H9 (cell line): ENCODE data around the gene SAT2. TPM values are rescaled to one million over a fixed set of nuclear protein-coding genes. Genes with fewer than 3 reads are reported as not detected.

ENCODE experiments used
- DNase-seq: peaks from one replicate; pipeline ENCODE4 v3.0.0-alpha.2; 2017
- H2AFZ ChIP-seq: one replicate; pipeline ENCODE4 v1.6.1; 2013; ENCODE audit warnings: mild to moderate bottlenecking, low read length, control low read depth, moderate library complexity
- H2AK5ac ChIP-seq: 2 replicates; pipeline ENCODE4 v1.6.1; 2013; ENCODE audit warnings: low read length, control low read depth, mixed read lengths; ENCODE audit not compliant: insufficient read length
- H2BK120ac ChIP-seq: one replicate; pipeline ENCODE4 v1.6.1; 2013; ENCODE audit warnings: low read depth, mild to moderate bottlenecking, low read length, control low read depth, inconsistent platforms; ENCODE audit not compliant: poor library complexity, severe bottlenecking
- H2BK12ac ChIP-seq: 2 replicates; pipeline ENCODE4 v1.6.1; 2013; ENCODE audit warnings: low read length, control low read depth, mixed read lengths, low read depth; ENCODE audit not compliant: insufficient read length
- H2BK15ac ChIP-seq: 2 replicates; pipeline ENCODE4 v1.6.1; 2013; ENCODE audit warnings: low read depth, low read length, control low read depth
- H2BK20ac ChIP-seq: one replicate; pipeline ENCODE4 v1.6.1; 2013; ENCODE audit warnings: low read depth, mild to moderate bottlenecking, low read length, control low read depth, inconsistent platforms; ENCODE audit not compliant: poor library complexity, severe bottlenecking
- H2BK5ac ChIP-seq: 2 replicates; pipeline ENCODE4 v1.6.1; 2013; ENCODE audit warnings: low read length, control low read depth, mixed read lengths; ENCODE audit not compliant: insufficient read length
- H3K14ac ChIP-seq: 2 replicates; pipeline ENCODE4 v1.6.1; 2013; ENCODE audit warnings: low read length, control low read depth; ENCODE audit not compliant: insufficient read depth
- H3K18ac ChIP-seq: 2 replicates; pipeline ENCODE4 v1.6.1; 2013; ENCODE audit warnings: low read depth, mild to moderate bottlenecking, mixed read lengths, low read length, control low read depth; ENCODE audit not compliant: insufficient read length
- H3K23ac ChIP-seq: 2 replicates; pipeline ENCODE4 v1.6.1; 2013; ENCODE audit warnings: low read length, control low read depth, mixed read lengths, low read depth; ENCODE audit not compliant: insufficient read length
- H3K23me2 ChIP-seq: 2 replicates; pipeline ENCODE4 v1.6.1; 2013; ENCODE audit warnings: low read depth, mild to moderate bottlenecking, mixed read lengths, low read length, control low read depth; ENCODE audit not compliant: insufficient read length, poor library complexity, severe bottlenecking
- H3K27ac ChIP-seq: 2 replicates; pipeline ENCODE4 v1.5.1; 2013; ENCODE audit warnings: low read length, control low read depth, mixed read lengths, low read depth; ENCODE audit not compliant: insufficient read length
- H3K27me3 ChIP-seq: 2 replicates; pipeline ENCODE4 v1.6.1; 2013; ENCODE audit warnings: low read length, control low read depth, inconsistent platforms; ENCODE audit not compliant: insufficient read depth
- H3K4ac ChIP-seq: 2 replicates; pipeline ENCODE4 v1.6.1; 2013; ENCODE audit warnings: low read depth, mild to moderate bottlenecking, control low read depth, inconsistent platforms, low read length, moderate library complexity
- H3K4me1 ChIP-seq: 2 replicates; pipeline ENCODE4 v1.6.1; 2013; ENCODE audit warnings: low read length, control low read depth, inconsistent platforms; ENCODE audit not compliant: insufficient read depth
- H3K4me2 ChIP-seq: 2 replicates; pipeline ENCODE4 v1.6.1; 2013; ENCODE audit warnings: low read length, control low read depth, mixed read lengths; ENCODE audit not compliant: insufficient read length, insufficient read depth
- H3K56ac ChIP-seq: 2 replicates; pipeline ENCODE4 v1.6.1; 2013; ENCODE audit warnings: low read depth, mild to moderate bottlenecking, mixed read lengths, low read length, control low read depth; ENCODE audit not compliant: insufficient read length
- H3K79me1 ChIP-seq: 2 replicates; pipeline ENCODE4 v1.6.1; 2013; ENCODE audit warnings: low read depth, mild to moderate bottlenecking, moderate library complexity, low read length, control low read depth, inconsistent platforms; ENCODE audit not compliant: insufficient read depth, poor library complexity, severe bottlenecking
- H3K79me2 ChIP-seq: 2 replicates; pipeline ENCODE4 v1.6.1; 2013; ENCODE audit warnings: low read length, control low read depth, inconsistent platforms; ENCODE audit not compliant: insufficient read depth
- H3K9ac ChIP-seq: 2 replicates; pipeline ENCODE4 v1.6.1; 2013; ENCODE audit warnings: low read length, control low read depth, mixed read lengths; ENCODE audit not compliant: insufficient read length; ENCODE audit errors: extremely low read depth
- H3K9me3 ChIP-seq: one replicate; pipeline ENCODE4 v1.6.1; 2013; ENCODE audit warnings: low read depth, low read length, inconsistent platforms; ENCODE audit not compliant: control insufficient read depth
- H3T11ph ChIP-seq: one replicate; pipeline ENCODE4 v1.6.1; 2013; ENCODE audit warnings: mild to moderate bottlenecking, low read length, control low read depth, inconsistent platforms
- H4K20me1 ChIP-seq: one replicate; pipeline ENCODE4 v1.6.1; 2013; ENCODE audit not compliant: control insufficient read depth, insufficient read length, insufficient read depth
- H4K5ac ChIP-seq: 2 replicates; pipeline ENCODE4 v1.6.1; 2013; ENCODE audit warnings: low read depth, mild to moderate bottlenecking, mixed read lengths, low read length, control low read depth; ENCODE audit not compliant: insufficient read length
- H4K8ac ChIP-seq: replicated peaks from 2 replicates; pipeline ENCODE4 v1.6.1; 2013; ENCODE audit warnings: low read length, control low read depth, mixed read lengths, low read depth; ENCODE audit not compliant: insufficient read length
- H4K91ac ChIP-seq: 2 replicates; pipeline ENCODE4 v1.6.1; 2013; ENCODE audit warnings: low read depth, mild to moderate bottlenecking, moderate library complexity, mixed read lengths, low read length, control low read depth; ENCODE audit not compliant: insufficient read length
- H3K27ac Mint-ChIP-seq, 3 experiments: 2 replicates in 2 of 3; 3 replicates in 1 of 3; pipeline ENCODE4 v1.8.0; 2020 to 2021; ENCODE audit warnings: mixed read lengths in 3 of 3, mild to moderate bottlenecking in 1 of 3, moderate library complexity in 1 of 3
- H3K27me3 Mint-ChIP-seq: 2 replicates; pipeline ENCODE4 v1.8.0; 2021; ENCODE audit warnings: low read depth, mild to moderate bottlenecking, moderate library complexity, mixed read lengths
- H3K36me3 Mint-ChIP-seq, 3 experiments: 2 replicates in 2 of 3; 3 replicates in 1 of 3; pipeline ENCODE4 v1.8.0; 2020 to 2021; ENCODE audit warnings: low read depth in 3 of 3, mixed read lengths in 3 of 3; ENCODE audit not compliant: insufficient read depth in 1 of 3
- H3K4me1 Mint-ChIP-seq, 2 experiments: 2 replicates each; pipeline ENCODE4 v1.8.0; 2020; ENCODE audit warnings: mixed read lengths in 2 of 2
- H3K4me3 Mint-ChIP-seq, 2 experiments: 2 replicates in 1 of 2; 3 replicates in 1 of 2; pipeline ENCODE4 v1.8.0; 2020 to 2021; ENCODE audit warnings: mild to moderate bottlenecking in 2 of 2, mixed read lengths in 2 of 2, moderate library complexity in 1 of 2
- H3K9me3 Mint-ChIP-seq, 2 experiments: 2 replicates in 1 of 2; 3 replicates in 1 of 2; pipeline ENCODE4 v1.8.0; 2020; ENCODE audit warnings: mild to moderate bottlenecking in 2 of 2, mixed read lengths in 2 of 2, moderate library complexity in 1 of 2
- WGBS: extraction: QIAGEN DNeasy Blood & Tissue Kit; methylation state at CpG from one replicate; pipeline ENCODE4 v1.1.7; 2013; ENCODE audit warnings: missing lambda C conversion rate, low lambda C conversion rate, mixed read lengths; ENCODE audit not compliant: insufficient read length; ENCODE audit errors: extremely low coverage; 5-methylcytosine and 5-hydroxymethylcytosine counted together
- total RNA-seq: library from RNA; stranded (reverse); gene quantifications from 2 replicates; pipeline ENCODE4 v1.2.1, GENCODE V29; 2021
- TF ChIP-seq, protein P1 (sequence below): fragments of 200-600 bp; sonication (generic); conservative IDR thresholded peaks from 3 replicates; pipeline ENCODE4 v1.8.0; 2021; ENCODE audit warnings: antibody characterized with exemption, mild to moderate bottlenecking

The SAT2 gene
- total RNA-seq, 1 experiment from 2014 or later = 72.1 TPM

DNA sequence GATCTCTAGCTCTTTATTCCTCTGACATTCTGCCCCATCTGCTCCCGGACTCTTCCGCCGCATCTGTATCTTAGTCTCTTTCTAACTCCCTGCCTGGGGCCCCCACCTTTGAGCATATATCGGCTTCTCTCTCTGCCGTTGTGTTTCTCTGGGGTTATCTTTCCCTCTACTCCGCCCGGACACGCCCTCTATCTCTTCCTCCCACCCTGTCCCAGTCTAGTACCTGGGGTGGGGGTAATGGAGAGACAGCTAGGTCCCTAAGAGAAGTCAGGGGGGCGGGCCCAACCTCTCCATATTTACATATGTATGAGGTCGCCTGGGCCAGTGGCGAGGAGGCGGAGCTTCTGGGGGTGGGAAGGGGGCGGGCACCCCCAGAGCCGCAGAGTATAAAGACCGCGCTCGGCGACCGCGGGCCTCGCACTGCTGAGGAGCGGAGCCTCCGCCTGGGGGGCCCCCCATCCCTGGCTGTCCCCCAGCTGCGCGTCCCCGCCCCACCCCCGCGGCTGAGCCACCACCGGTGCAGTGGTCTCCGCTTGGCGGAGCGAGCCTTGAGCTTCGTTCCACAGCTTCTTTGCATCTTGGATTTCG lies 23.0 kb upstream of the SAT2 start, which contains the start of gene ATP1B2:
ATP1B2 (plus strand) TSS at position 418 of the 588 bp plus-strand sequence. CDS start 593 bp downstream, outside the sequence.
- Histone ChIP-seq H4K5ac (no peak within 1 kb of the TSS), H3K9me3 (no peaks in the 10 kb centered on the region), H3K9ac (no peak within 1 kb of the TSS), H3K27ac (no peak within 1 kb of the TSS), H3K79me2 (no peaks in the 10 kb centered on the region), H3T11ph (no peak within 1 kb of the TSS), H3K79me1 (no peaks in the 10 kb centered on the region), H3K27me3 (peaks cover 5% of the 10 kb centered on the region), H2AFZ (no peak within 1 kb of the TSS), H2BK120ac (no peak within 1 kb of the TSS), H2BK20ac (no peak within 1 kb of the TSS), H2BK5ac (no peak within 1 kb of the TSS), H4K91ac (no peak within 1 kb of the TSS), H4K8ac (no peak within 1 kb of the TSS), H3K14ac (no peak within 1 kb of the TSS), H2BK15ac (no peak within 1 kb of the TSS), H3K23ac (no peak within 1 kb of the TSS), H2BK12ac (no peak within 1 kb of the TSS), H3K4ac (no peak within 1 kb of the TSS), H3K18ac (no peak within 1 kb of the TSS), H3K23me2 (peaks cover 14% of the 10 kb centered on the region), H3K4me1 (no peaks in the 10 kb centered on the region), H4K20me1 (no peaks in the 10 kb centered on the region), H3K56ac (no peak within 1 kb of the TSS), H3K4me2 (peak within 1 kb of the TSS; percentile 82), H2AK5ac (no peak within 1 kb of the TSS)
- Mint-ChIP-seq H3K36me3 (peaks cover 3 to 20% (median 9%) of the 10 kb centered on the region in 3 experiments; a peak in 5 of 7 replicates), H3K4me3 (peak within 1 kb of the TSS; percentile 69 to 91), H3K4me1 (peaks cover 23 to 38% of the 10 kb centered on the region in 2 experiments), H3K27me3 (peaks cover 69% of the 10 kb centered on the region), H3K27ac (peak within 1 kb of the TSS; percentile 37 to 89 (median 86); a peak in 5 of 7 replicates), H3K9me3 (peaks cover 0 to 3% of the 10 kb centered on the region in 2 experiments; a peak in 2 of 5 replicates)
- DNase-seq = peak; percentile 98
- WGBS = no CpG with 5 or more reads among the region's 34 CpGs
- TF ChIP-seq, protein P1, sequence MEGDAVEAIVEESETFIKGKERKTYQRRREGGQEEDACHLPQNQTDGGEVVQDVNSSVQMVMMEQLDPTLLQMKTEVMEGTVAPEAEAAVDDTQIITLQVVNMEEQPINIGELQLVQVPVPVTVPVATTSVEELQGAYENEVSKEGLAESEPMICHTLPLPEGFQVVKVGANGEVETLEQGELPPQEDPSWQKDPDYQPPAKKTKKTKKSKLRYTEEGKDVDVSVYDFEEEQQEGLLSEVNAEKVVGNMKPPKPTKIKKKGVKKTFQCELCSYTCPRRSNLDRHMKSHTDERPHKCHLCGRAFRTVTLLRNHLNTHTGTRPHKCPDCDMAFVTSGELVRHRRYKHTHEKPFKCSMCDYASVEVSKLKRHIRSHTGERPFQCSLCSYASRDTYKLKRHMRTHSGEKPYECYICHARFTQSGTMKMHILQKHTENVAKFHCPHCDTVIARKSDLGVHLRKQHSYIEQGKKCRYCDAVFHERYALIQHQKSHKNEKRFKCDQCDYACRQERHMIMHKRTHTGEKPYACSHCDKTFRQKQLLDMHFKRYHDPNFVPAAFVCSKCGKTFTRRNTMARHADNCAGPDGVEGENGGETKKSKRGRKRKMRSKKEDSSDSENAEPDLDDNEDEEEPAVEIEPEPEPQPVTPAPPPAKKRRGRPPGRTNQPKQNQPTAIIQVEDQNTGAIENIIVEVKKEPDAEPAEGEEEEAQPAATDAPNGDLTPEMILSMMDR = no peak
